NCI-H226 (cell line): ENCODE data around the gene CMPK1.

Source experiments
- DNase-seq: peaks from one replicate; pipeline ENCODE4 v3.0.0-alpha.2; 2015

Gene CMPK1

GRCh38 chr1:47424336-47424982 lies 90.9 kb downstream of the CMPK1 start:
- DNase-seq = peak; percentile 52
